GM12878 (cell line): ENCODE measurements around the gene CIB2. TPM values are rescaled to one million over a fixed set of nuclear protein-coding genes. Genes with fewer than 3 reads are reported as not detected.
A peak's percentile ranks its signal among the peaks of the same experiment; 100 is the strongest.

ENCODE experiments used
- CBX3 ChIP-seq: fragments of 200-600 bp; sonication (generic); IDR thresholded peaks from 2 replicates; pipeline ENCODE4 v1.6.1; 2016; ENCODE audit warnings: low read depth, borderline replicate concordance
- CHD4 ChIP-seq: fragments of 200-600 bp; sonication (generic); IDR thresholded peaks from 2 replicates; pipeline ENCODE4 v1.6.1; 2016; ENCODE audit warnings: mild to moderate bottlenecking
- FOS ChIP-seq: IDR thresholded peaks from 3 replicates; pipeline ENCODE4 v1.6.1; 2011; ENCODE audit warnings: borderline replicate concordance; ENCODE audit not compliant: insufficient read length; ENCODE audit errors: extremely low read depth
- HDGF ChIP-seq: fragments of 450-650 bp; IDR thresholded peaks from 2 replicates; pipeline ENCODE4 v1.6.1; 2016; ENCODE audit warnings: antibody characterized with exemption
- IKZF1 ChIP-seq: fragments of 450-650 bp; conservative IDR thresholded peaks from 2 replicates; pipeline ENCODE4 v1.6.1; 2017; ENCODE audit warnings: antibody characterized with exemption, mild to moderate bottlenecking
- NBN ChIP-seq: fragments of 450-650 bp; IDR thresholded peaks from 2 replicates; pipeline ENCODE4 v1.6.1; 2016
- NFYB ChIP-seq: IDR thresholded peaks from 2 replicates; pipeline ENCODE4 v1.6.1; 2011; ENCODE audit warnings: low read depth, mild to moderate bottlenecking, low read length, improper control_type of control experiment, moderate library complexity; ENCODE audit not compliant: insufficient read depth
- POU2F2 ChIP-seq: IDR thresholded peaks from 3 replicates; pipeline ENCODE4 v1.6.1; 2011; ENCODE audit warnings: low read depth, mild to moderate bottlenecking, low read length, borderline replicate concordance
- polyA plus RNA-seq, 11 experiments: library from polyadenylated mRNA; depleted of rRNA in 4 of 11; unstranded in 6 of 11; stranded (reverse) in 5 of 11; fragments of >200 nt; fragmentation: Nextera tagmentation in 4 of 11; fragmentation: Illumina TruSeq in 1 of 11; extraction: Ambion mirVana in 4 of 11; extraction: Trizol in 1 of 11; gene quantifications; 1 replicate in 1 of 11; 2 replicates in 10 of 11; pipeline versions ENCODE4 v1.2.1 to v1.2.3, GENCODE V29; 2011 to 2016; ENCODE audit warnings: inconsistent platforms in 2 of 11, missing spikeins in 2 of 11, low read depth in 1 of 11
- total RNA-seq, 4 experiments: library from RNA; depleted of rRNA in 3 of 4; stranded (reverse); fragments of >200 nt in 3 of 4; fragmentation: Illumina TruSeq in 1 of 4; extraction: Trizol in 1 of 4; gene quantifications; 2 replicates each; pipeline versions ENCODE4 v1.2.1 to v1.2.3, GENCODE V29; 2013 to 2021
- TF ChIP-seq, protein P1 (sequence below): IDR thresholded peaks from 2 replicates; pipeline ENCODE4 v1.6.1; 2011; ENCODE audit warnings: low read depth, low read length, improper control_type of control experiment, borderline replicate concordance
- TF ChIP-seq, protein P2 (sequence below): fragments of 450-650 bp; IDR thresholded peaks from 2 replicates; pipeline ENCODE4 v1.6.1; 2016; ENCODE audit warnings: mild to moderate bottlenecking
- TF ChIP-seq, protein P3 (sequence below): fragments of 450-650 bp; formaldehyde crosslinking; IDR thresholded peaks from 2 replicates; pipeline ENCODE4 v1.4.0; 2020; ENCODE audit warnings: mild to moderate bottlenecking, moderate library complexity

CIB2 gene
- total and polyA plus RNA-seq, 10 of the 15 experiments (the other 5 are each of a cell fraction or from before 2014, with no cell fraction given): 0.56 to 12.1 (median 7.1) TPM

DNA sequence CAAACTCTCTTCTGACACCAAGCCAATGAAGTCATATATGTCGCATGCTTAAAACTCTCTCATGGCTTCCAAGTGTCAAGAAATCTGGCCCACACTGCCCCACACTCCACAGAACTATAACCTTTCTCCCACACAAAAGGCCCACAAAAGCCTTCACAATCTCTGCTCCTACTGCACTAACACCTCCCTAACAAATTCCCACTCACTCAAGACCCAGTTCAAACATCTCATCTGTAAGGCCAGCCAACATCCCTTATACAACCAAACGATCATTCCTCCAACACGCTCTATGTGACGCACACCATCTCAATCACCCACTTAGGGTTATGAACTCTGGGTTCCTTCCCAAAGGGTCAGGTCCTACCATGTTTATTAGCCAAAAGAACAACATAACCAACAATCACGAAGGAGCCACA, 67.3 kb downstream of the CIB2 start (continued):
- TF ChIP-seq, protein P1, sequence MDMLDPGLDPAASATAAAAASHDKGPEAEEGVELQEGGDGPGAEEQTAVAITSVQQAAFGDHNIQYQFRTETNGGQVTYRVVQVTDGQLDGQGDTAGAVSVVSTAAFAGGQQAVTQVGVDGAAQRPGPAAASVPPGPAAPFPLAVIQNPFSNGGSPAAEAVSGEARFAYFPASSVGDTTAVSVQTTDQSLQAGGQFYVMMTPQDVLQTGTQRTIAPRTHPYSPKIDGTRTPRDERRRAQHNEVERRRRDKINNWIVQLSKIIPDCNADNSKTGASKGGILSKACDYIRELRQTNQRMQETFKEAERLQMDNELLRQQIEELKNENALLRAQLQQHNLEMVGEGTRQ: no peak
- TF ChIP-seq POU2F2 (no peak), FOS (no peak), NBN (0 out of 2 replicates have a peak, but pooled peaks have one; percentile 30), CHD4 (no peak), NFYB (no peak), CBX3 (no peak), IKZF1 (no peak), HDGF (0 out of 2 replicates have a peak, but pooled peaks have one; percentile 56)
- TF ChIP-seq, protein P2, sequence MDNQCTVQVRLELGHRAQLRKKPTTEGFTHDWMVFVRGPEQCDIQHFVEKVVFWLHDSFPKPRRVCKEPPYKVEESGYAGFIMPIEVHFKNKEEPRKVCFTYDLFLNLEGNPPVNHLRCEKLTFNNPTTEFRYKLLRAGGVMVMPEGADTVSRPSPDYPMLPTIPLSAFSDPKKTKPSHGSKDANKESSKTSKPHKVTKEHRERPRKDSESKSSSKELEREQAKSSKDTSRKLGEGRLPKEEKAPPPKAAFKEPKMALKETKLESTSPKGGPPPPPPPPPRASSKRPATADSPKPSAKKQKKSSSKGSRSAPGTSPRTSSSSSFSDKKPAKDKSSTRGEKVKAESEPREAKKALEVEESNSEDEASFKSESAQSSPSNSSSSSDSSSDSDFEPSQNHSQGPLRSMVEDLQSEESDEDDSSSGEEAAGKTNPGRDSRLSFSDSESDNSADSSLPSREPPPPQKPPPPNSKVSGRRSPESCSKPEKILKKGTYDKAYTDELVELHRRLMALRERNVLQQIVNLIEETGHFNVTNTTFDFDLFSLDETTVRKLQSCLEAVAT: peak; percentile 98
- TF ChIP-seq, protein P3, sequence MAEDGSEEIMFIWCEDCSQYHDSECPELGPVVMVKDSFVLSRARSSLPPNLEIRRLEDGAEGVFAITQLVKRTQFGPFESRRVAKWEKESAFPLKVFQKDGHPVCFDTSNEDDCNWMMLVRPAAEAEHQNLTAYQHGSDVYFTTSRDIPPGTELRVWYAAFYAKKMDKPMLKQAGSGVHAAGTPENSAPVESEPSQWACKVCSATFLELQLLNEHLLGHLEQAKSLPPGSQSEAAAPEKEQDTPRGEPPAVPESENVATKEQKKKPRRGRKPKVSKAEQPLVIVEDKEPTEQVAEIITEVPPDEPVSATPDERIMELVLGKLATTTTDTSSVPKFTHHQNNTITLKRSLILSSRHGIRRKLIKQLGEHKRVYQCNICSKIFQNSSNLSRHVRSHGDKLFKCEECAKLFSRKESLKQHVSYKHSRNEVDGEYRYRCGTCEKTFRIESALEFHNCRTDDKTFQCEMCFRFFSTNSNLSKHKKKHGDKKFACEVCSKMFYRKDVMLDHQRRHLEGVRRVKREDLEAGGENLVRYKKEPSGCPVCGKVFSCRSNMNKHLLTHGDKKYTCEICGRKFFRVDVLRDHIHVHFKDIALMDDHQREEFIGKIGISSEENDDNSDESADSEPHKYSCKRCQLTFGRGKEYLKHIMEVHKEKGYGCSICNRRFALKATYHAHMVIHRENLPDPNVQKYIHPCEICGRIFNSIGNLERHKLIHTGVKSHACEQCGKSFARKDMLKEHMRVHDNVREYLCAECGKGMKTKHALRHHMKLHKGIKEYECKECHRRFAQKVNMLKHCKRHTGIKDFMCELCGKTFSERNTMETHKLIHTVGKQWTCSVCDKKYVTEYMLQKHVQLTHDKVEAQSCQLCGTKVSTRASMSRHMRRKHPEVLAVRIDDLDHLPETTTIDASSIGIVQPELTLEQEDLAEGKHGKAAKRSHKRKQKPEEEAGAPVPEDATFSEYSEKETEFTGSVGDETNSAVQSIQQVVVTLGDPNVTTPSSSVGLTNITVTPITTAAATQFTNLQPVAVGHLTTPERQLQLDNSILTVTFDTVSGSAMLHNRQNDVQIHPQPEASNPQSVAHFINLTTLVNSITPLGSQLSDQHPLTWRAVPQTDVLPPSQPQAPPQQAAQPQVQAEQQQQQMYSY (CRISPR knock-in tag): no peak
- TF ChIP-seq, all 136 proteins: peak for 3
